HepG2 (cell line): ENCODE results near the gene MAN1B1. TPM values are rescaled to one million over a fixed set of nuclear protein-coding genes. Genes with fewer than 3 reads are reported as not detected.

Source experiments
- BORCS8-MEF2B ChIP-seq: sonication (generic); formaldehyde crosslinking; IDR thresholded peaks from 2 replicates; pipeline ENCODE4 v1.8.0; 2022; ENCODE audit warnings: mild to moderate bottlenecking, missing genetic modification reagents
- CAMTA2 ChIP-seq: sonication (generic); formaldehyde crosslinking; IDR thresholded peaks from 2 replicates; pipeline ENCODE4 v1.4.0; 2020; ENCODE audit warnings: mild to moderate bottlenecking, missing genetic modification reagents, borderline replicate concordance
- HOXA3 ChIP-seq: sonication (generic); formaldehyde crosslinking; IDR thresholded peaks from 2 replicates; pipeline ENCODE4 v1.5.0; 2020; ENCODE audit warnings: missing genetic modification reagents
- NFAT5 ChIP-seq: sonication (generic); formaldehyde crosslinking; IDR thresholded peaks from 2 replicates; pipeline ENCODE4 v1.4.0; 2020; ENCODE audit warnings: missing genetic modification reagents
- NPAS2 ChIP-seq: sonication (generic); formaldehyde crosslinking; IDR thresholded peaks from 2 replicates; pipeline ENCODE4 v1.8.0; 2022; ENCODE audit warnings: mild to moderate bottlenecking, missing genetic modification reagents, borderline replicate concordance
- NR2F1 ChIP-seq, 2 experiments: fragments of 450-650 bp in 1 of 2; formaldehyde crosslinking in 1 of 2; IDR thresholded peaks; 2 replicates each; pipeline versions ENCODE4 v1.5.0 to v1.6.1; 2016 to 2020; ENCODE audit warnings: mild to moderate bottlenecking in 1 of 2, missing compliant biosample characterization in 1 of 2, missing genetic modification reagents in 1 of 2, moderate library complexity in 1 of 2
- RARG ChIP-seq: sonication (generic); formaldehyde crosslinking; IDR thresholded peaks from 2 replicates; pipeline ENCODE4 v1.4.0; 2020; ENCODE audit warnings: low read depth, mild to moderate bottlenecking, missing genetic modification reagents
- RXRB ChIP-seq: IDR thresholded peaks from 2 replicates; pipeline ENCODE4 v1.6.1; 2016; ENCODE audit warnings: borderline replicate concordance, missing genetic modification reagents, missing compliant biosample characterization
- SP5 ChIP-seq: IDR thresholded peaks from 2 replicates; pipeline ENCODE4 v1.6.1; 2016; ENCODE audit warnings: low read depth, borderline replicate concordance
- U2AF2 ChIP-seq: fragments of 200-400 bp; formaldehyde crosslinking; IDR thresholded peaks from 2 replicates; pipeline ENCODE4 v1.6.1; 2017; ENCODE audit warnings: low read depth, mild to moderate bottlenecking, low read length
- ZBTB38 ChIP-seq: sonication (generic); formaldehyde crosslinking; IDR thresholded peaks from 2 replicates; pipeline ENCODE4 v1.5.1; 2020; ENCODE audit warnings: mild to moderate bottlenecking, missing genetic modification reagents
- ZNF343 ChIP-seq: sonication (generic); formaldehyde crosslinking; IDR thresholded peaks from 2 replicates; pipeline ENCODE4 v1.4.0; 2020; ENCODE audit warnings: mild to moderate bottlenecking, missing genetic modification reagents
- ZNF484 ChIP-seq: sonication (generic); formaldehyde crosslinking; IDR thresholded peaks from 2 replicates; pipeline ENCODE4 v1.5.1; 2020; ENCODE audit warnings: mild to moderate bottlenecking, low read depth, missing genetic modification reagents, borderline replicate concordance
- ZNF607 ChIP-seq: sonication (generic); formaldehyde crosslinking; IDR thresholded peaks from 2 replicates; pipeline ENCODE4 v1.5.1; 2020; ENCODE audit warnings: missing genetic modification reagents, mild to moderate bottlenecking, borderline replicate concordance
- ZSCAN25 ChIP-seq: sonication (generic); formaldehyde crosslinking; IDR thresholded peaks from 2 replicates; pipeline ENCODE4 v1.8.0; 2022; ENCODE audit warnings: mild to moderate bottlenecking, missing genetic modification reagents
- ZSCAN31 ChIP-seq: sonication (generic); formaldehyde crosslinking; IDR thresholded peaks from 2 replicates; pipeline ENCODE4 v1.5.0; 2020; ENCODE audit warnings: low read depth, mild to moderate bottlenecking, missing genetic modification reagents
- polyA plus RNA-seq, 8 experiments: library from polyadenylated mRNA; depleted of rRNA in 3 of 8; stranded (reverse) in 7 of 8; unstranded in 1 of 8; fragments of >200 nt; fragmentation: Illumina TruSeq in 4 of 8; extraction: Trizol in 4 of 8; gene quantifications; 2 replicates each; pipeline versions ENCODE4 v1.2.1 to v1.2.3, GENCODE V29; 2011 to 2016; ENCODE audit warnings: low read depth in 4 of 8, missing spikeins in 1 of 8, mixed read lengths in 1 of 8; ENCODE audit not compliant: insufficient read depth in 1 of 8
- total RNA-seq, 5 experiments: library from RNA; depleted of rRNA; stranded (reverse); fragments of >200 nt; fragmentation: Illumina TruSeq; extraction: Trizol; gene quantifications; 2 replicates each; pipeline ENCODE4 v1.2.3, GENCODE V29; 2016; ENCODE audit warnings: low read depth in 1 of 5
- TF ChIP-seq, protein P1 (sequence below): sonication (generic); formaldehyde crosslinking; IDR thresholded peaks from 2 replicates; pipeline ENCODE4 v1.9.0; 2021; ENCODE audit warnings: missing genetic modification reagents, borderline replicate concordance
- TF ChIP-seq, protein P2 (sequence below): sonication (generic); formaldehyde crosslinking; IDR thresholded peaks from 2 replicates; pipeline ENCODE4 v1.4.0; 2020; ENCODE audit warnings: mild to moderate bottlenecking, low read depth, missing genetic modification reagents

The MAN1B1 gene
- total and polyA plus RNA-seq, 2 of the 13 experiments (the other 11 are each of a cell fraction or from before 2014, with no cell fraction given), result 48.9 to 59.5 TPM

- no peak for TF ChIP-seq ZNF484
- TF ChIP-seq NFAT5 (CRISPR knock-in tag), result no peak
- no peak for TF ChIP-seq ZNF343 (CRISPR knock-in tag)
- TF ChIP-seq ZSCAN31 (CRISPR knock-in tag), result 0 out of 2 replicates have a peak, but pooled peaks have one; percentile 18
- TF ChIP-seq BORCS8-MEF2B (CRISPR knock-in tag), result no peak
- peak; percentile 25; the same call in 1 of the 2 replicates for TF ChIP-seq SP5 (CRISPR knock-in tag)
- peak in 1 of 2 experiments; percentile 41; a peak in 1 of 4 replicates for TF ChIP-seq NR2F1 (CRISPR knock-in tag; IDR thresholded peaks at IDR 0.05)
- TF ChIP-seq ZBTB38 (CRISPR knock-in tag), result peak; percentile 12; the same call in 1 of the 2 replicates
- TF ChIP-seq ZNF607 (CRISPR knock-in tag), result no peak
- peak; percentile 97 for TF ChIP-seq ZSCAN25 (CRISPR knock-in tag)
- no peak for TF ChIP-seq HOXA3
- TF ChIP-seq RARG (CRISPR knock-in tag), result no peak
- TF ChIP-seq, protein P1, sequence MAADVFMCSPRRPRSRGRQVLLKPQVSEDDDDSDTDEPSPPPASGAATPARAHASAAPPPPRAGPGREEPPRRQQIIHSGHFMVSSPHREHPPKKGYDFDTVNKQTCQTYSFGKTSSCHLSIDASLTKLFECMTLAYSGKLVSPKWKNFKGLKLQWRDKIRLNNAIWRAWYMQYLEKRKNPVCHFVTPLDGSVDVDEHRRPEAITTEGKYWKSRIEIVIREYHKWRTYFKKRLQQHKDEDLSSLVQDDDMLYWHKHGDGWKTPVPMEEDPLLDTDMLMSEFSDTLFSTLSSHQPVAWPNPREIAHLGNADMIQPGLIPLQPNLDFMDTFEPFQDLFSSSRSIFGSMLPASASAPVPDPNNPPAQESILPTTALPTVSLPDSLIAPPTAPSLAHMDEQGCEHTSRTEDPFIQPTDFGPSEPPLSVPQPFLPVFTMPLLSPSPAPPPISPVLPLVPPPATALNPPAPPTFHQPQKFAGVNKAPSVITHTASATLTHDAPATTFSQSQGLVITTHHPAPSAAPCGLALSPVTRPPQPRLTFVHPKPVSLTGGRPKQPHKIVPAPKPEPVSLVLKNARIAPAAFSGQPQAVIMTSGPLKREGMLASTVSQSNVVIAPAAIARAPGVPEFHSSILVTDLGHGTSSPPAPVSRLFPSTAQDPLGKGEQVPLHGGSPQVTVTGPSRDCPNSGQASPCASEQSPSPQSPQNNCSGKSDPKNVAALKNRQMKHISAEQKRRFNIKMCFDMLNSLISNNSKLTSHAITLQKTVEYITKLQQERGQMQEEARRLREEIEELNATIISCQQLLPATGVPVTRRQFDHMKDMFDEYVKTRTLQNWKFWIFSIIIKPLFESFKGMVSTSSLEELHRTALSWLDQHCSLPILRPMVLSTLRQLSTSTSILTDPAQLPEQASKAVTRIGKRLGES, result no peak
- no peak for TF ChIP-seq U2AF2
- no peak for TF ChIP-seq CAMTA2 (CRISPR knock-in tag)
- TF ChIP-seq, protein P2, sequence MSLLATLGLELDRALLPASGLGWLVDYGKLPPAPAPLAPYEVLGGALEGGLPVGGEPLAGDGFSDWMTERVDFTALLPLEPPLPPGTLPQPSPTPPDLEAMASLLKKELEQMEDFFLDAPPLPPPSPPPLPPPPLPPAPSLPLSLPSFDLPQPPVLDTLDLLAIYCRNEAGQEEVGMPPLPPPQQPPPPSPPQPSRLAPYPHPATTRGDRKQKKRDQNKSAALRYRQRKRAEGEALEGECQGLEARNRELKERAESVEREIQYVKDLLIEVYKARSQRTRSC (CRISPR knock-in tag), result no peak
- no peak for TF ChIP-seq NPAS2 (CRISPR knock-in tag)
- TF ChIP-seq RXRB (CRISPR knock-in tag), result peak; percentile 62; the same call in 1 of the 2 replicates
These were observed 24.4 kb downstream of the MAN1B1 start (continued) for GRCh38 chr9:137110911-137111787.
